ENCODE results near the gene MYO16.

GRCh38 chr13:108674771-108675170 lies 45.4 kb downstream of the MYO16 start:
- no peak for TF ChIP-seq POLR2A (IDR thresholded peaks at IDR 0.05)
- TF ChIP-seq CTCF (IDR thresholded peaks at IDR 0.05), result no peak

Measured in tibial nerve (tissue), 3 donors.